ENCODE data around the gene DHX9.

- TF ChIP-seq CTCF (IDR thresholded peaks at IDR 0.05): no peak
- TF ChIP-seq POLR2A (IDR thresholded peaks at IDR 0.05): no peak
Measured at GRCh38 chr1:182802006-182802803, 36.9 kb upstream of the DHX9 start.

All from lower leg skin (tissue), 3 donors.